Mammary epithelial cell (primary cell): ENCODE measurements around the gene CALN1.

Experiments
- EZH2 ChIP-seq: IDR thresholded peaks from 2 replicates; pipeline ENCODE4 v1.6.1; 2012; ENCODE audit warnings: low read length, inconsistent platforms, borderline replicate concordance
- TF ChIP-seq, protein P1 (sequence below), 2 donors: IDR thresholded peaks in 1 of 2; conservative IDR thresholded peaks in 1 of 2; 2 replicates each; pipeline ENCODE4 v1.5.1; 2011 to 2012; ENCODE audit warnings: inconsistent platforms in 2 of 2, low read length in 2 of 2, mild to moderate bottlenecking in 2 of 2, control low read depth in 1 of 2, low read depth in 1 of 2; ENCODE audit not compliant: insufficient read depth in 1 of 2; ENCODE audit errors: extremely low read depth in 1 of 2

GRCh38 chr7:71996141-71996540 lies 416.0 kb downstream of the CALN1 start:
- TF ChIP-seq EZH2 = no peak
- TF ChIP-seq, protein P1, sequence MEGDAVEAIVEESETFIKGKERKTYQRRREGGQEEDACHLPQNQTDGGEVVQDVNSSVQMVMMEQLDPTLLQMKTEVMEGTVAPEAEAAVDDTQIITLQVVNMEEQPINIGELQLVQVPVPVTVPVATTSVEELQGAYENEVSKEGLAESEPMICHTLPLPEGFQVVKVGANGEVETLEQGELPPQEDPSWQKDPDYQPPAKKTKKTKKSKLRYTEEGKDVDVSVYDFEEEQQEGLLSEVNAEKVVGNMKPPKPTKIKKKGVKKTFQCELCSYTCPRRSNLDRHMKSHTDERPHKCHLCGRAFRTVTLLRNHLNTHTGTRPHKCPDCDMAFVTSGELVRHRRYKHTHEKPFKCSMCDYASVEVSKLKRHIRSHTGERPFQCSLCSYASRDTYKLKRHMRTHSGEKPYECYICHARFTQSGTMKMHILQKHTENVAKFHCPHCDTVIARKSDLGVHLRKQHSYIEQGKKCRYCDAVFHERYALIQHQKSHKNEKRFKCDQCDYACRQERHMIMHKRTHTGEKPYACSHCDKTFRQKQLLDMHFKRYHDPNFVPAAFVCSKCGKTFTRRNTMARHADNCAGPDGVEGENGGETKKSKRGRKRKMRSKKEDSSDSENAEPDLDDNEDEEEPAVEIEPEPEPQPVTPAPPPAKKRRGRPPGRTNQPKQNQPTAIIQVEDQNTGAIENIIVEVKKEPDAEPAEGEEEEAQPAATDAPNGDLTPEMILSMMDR (conservative IDR thresholded peaks at IDR 0.05 in 1 of 2, IDR thresholded peaks at IDR 0.05 in 1 of 2; ENCODE audit: extremely low read depth in 1 of 2, insufficient read depth in 1 of 2, low read depth in 1 of 2, low read length in 2 of 2) = no peak
